ENCODE data around the gene LRP4. TPM values are rescaled to one million over a fixed set of nuclear protein-coding genes. Genes with fewer than 3 reads are reported as not detected.

The LRP4 gene
- total and polyA plus RNA-seq, 2 of the 13 experiments (the other 11 are each of a cell fraction or from before 2014, with no cell fraction given) = 4.7 to 13.3 TPM

DNA sequence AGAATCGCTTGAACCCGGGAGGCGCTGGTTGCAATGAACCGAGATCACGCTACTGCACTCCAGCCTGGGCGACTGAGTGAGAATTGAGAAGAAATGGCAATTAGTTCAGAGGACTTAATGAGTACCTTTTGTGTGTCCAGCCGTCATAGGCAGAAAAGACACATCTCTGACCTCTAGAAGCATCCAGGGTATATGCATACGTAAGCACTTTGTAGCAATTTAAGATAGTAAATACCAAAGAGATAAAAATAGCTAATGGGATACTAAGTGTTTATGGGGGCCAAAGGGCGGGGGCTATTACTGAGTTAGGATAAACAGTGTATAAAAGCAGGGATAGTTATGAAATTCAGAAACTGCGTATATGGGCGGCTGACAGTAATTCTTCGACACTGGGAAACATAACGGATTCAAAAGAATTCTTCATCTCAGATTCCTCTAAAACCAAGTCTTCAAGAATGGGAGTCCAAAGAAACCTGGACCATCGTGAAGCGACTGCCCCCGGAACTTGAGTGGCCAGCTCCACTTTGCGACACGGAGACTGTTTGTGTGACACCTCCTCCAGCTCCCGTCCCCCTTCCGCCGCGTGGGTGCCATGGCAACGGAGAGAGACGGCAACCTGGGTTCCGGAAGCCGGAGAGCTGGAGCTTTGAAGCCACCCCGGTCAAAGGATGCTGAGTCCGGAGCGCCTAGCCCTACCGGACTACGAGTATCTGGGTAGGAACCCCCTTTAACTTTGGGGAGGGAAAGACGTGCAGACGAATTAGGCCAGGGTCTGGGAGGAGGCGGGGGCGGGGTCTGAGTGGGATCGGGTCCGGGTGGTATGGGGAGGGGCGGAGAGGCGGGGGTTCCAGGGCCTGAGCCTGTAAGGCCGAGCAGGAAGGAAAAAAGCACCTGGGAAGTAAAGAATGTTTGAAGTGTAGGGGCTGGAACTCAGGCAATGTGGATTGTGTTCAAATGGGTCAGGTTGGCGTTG lies 18.1 kb upstream of the LRP4 start, which contains the start of gene CSTPP1 (continued):
- TF ChIP-seq ARNT (IDR thresholded peaks at IDR 0.05) (no peak), CENPT (CRISPR knock-in tag; IDR thresholded peaks at IDR 0.05; ENCODE audit: low read depth) (no peak), KDM1A (CRISPR knock-in tag; IDR thresholded peaks at IDR 0.05) (peak; percentile 56; the same call in 1 of the 2 replicates), ZNF75D (CRISPR knock-in tag; IDR thresholded peaks at IDR 0.05; ENCODE audit: borderline replicate concordance) (no peak), KMT2A (CRISPR knock-in tag; IDR thresholded peaks at IDR 0.05) (peak; percentile 80), HES4 (CRISPR knock-in tag; IDR thresholded peaks at IDR 0.05; ENCODE audit: borderline replicate concordance) (no peak), SNAPC2 (CRISPR knock-in tag; IDR thresholded peaks at IDR 0.05) (0 out of 2 replicates have a peak, but pooled peaks have one; percentile 55), JUND (CRISPR knock-in tag; IDR thresholded peaks at IDR 0.05) (no peak), CEBPG (CRISPR knock-in tag; IDR thresholded peaks at IDR 0.05) (no peak), SP2 (CRISPR knock-in tag; IDR thresholded peaks at IDR 0.05) (no peak), U2AF1 (optimal IDR thresholded peaks at IDR 0.05; ENCODE audit: low read depth, low read length) (no peak), NFE2L1 (CRISPR knock-in tag; IDR thresholded peaks at IDR 0.05; ENCODE audit: borderline replicate concordance) (no peak), PCBP1 (IDR thresholded peaks at IDR 0.05; ENCODE audit: borderline replicate concordance, low read depth, low read length) (no peak), REL (CRISPR knock-in tag; conservative IDR thresholded peaks at IDR 0.05) (0 out of 2 replicates have a peak, but pooled peaks have one; percentile 29)
- TF ChIP-seq, protein P1, sequence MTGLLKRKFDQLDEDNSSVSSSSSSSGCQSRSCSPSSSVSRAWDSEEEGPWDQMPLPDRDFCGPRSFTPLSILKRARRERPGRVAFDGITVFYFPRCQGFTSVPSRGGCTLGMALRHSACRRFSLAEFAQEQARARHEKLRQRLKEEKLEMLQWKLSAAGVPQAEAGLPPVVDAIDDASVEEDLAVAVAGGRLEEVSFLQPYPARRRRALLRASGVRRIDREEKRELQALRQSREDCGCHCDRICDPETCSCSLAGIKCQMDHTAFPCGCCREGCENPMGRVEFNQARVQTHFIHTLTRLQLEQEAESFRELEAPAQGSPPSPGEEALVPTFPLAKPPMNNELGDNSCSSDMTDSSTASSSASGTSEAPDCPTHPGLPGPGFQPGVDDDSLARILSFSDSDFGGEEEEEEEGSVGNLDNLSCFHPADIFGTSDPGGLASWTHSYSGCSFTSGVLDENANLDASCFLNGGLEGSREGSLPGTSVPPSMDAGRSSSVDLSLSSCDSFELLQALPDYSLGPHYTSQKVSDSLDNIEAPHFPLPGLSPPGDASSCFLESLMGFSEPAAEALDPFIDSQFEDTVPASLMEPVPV (CRISPR knock-in tag; IDR thresholded peaks at IDR 0.05) = no peak
- TF ChIP-seq, protein P2, sequence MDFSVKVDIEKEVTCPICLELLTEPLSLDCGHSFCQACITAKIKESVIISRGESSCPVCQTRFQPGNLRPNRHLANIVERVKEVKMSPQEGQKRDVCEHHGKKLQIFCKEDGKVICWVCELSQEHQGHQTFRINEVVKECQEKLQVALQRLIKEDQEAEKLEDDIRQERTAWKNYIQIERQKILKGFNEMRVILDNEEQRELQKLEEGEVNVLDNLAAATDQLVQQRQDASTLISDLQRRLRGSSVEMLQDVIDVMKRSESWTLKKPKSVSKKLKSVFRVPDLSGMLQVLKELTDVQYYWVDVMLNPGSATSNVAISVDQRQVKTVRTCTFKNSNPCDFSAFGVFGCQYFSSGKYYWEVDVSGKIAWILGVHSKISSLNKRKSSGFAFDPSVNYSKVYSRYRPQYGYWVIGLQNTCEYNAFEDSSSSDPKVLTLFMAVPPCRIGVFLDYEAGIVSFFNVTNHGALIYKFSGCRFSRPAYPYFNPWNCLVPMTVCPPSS (IDR thresholded peaks at IDR 0.05) = no peak
- TF ChIP-seq, protein P3, sequence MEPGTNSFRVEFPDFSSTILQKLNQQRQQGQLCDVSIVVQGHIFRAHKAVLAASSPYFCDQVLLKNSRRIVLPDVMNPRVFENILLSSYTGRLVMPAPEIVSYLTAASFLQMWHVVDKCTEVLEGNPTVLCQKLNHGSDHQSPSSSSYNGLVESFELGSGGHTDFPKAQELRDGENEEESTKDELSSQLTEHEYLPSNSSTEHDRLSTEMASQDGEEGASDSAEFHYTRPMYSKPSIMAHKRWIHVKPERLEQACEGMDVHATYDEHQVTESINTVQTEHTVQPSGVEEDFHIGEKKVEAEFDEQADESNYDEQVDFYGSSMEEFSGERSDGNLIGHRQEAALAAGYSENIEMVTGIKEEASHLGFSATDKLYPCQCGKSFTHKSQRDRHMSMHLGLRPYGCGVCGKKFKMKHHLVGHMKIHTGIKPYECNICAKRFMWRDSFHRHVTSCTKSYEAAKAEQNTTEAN (CRISPR knock-in tag; conservative IDR thresholded peaks at IDR 0.05) = no peak
- TF ChIP-seq, protein P4, sequence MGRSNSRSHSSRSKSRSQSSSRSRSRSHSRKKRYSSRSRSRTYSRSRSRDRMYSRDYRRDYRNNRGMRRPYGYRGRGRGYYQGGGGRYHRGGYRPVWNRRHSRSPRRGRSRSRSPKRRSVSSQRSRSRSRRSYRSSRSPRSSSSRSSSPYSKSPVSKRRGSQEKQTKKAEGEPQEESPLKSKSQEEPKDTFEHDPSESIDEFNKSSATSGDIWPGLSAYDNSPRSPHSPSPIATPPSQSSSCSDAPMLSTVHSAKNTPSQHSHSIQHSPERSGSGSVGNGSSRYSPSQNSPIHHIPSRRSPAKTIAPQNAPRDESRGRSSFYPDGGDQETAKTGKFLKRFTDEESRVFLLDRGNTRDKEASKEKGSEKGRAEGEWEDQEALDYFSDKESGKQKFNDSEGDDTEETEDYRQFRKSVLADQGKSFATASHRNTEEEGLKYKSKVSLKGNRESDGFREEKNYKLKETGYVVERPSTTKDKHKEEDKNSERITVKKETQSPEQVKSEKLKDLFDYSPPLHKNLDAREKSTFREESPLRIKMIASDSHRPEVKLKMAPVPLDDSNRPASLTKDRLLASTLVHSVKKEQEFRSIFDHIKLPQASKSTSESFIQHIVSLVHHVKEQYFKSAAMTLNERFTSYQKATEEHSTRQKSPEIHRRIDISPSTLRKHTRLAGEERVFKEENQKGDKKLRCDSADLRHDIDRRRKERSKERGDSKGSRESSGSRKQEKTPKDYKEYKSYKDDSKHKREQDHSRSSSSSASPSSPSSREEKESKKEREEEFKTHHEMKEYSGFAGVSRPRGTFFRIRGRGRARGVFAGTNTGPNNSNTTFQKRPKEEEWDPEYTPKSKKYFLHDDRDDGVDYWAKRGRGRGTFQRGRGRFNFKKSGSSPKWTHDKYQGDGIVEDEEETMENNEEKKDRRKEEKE (IDR thresholded peaks at IDR 0.05) = no peak

Measured in HepG2 (cell line).